Upper lobe of left lung (tissue), 6 donors: Measurements from ENCODE around the gene COL23A1. TPM values are rescaled to one million over a fixed set of nuclear protein-coding genes. Genes with fewer than 3 reads are reported as not detected.
"Not testable (repeated sequence)": the region's sequence is repeated elsewhere in the genome, so short reads cannot be mapped to it uniquely, and the experiment has no call there.

Experiments used
- ATAC-seq, 2 donors: fragments of 200-7000 bp; cut with Tn5 transposase; one replicate each; pipeline ENCODE4 v1.9.1; 2022; ENCODE audit warnings: mild to moderate bottlenecking in 2 of 2, moderate library complexity in 2 of 2; ENCODE audit not compliant: low FRiP score in 2 of 2
- DNase-seq, 2 donors: peaks; one replicate each; pipeline ENCODE4 v3.0.0-alpha.2; 2019 to 2020
- H3K27ac ChIP-seq, 4 donors: fragments of 200-600 bp; sonication (generic); one replicate each; pipeline ENCODE4 v1.5.1; 2016 to 2019
- H3K27me3 ChIP-seq, 4 donors: fragments of 200-600 bp; sonication (generic); one replicate each; pipeline ENCODE4 v1.5.1; 2017 to 2019
- H3K36me3 ChIP-seq, 4 donors: fragments of 200-600 bp; sonication (generic); one replicate each; pipeline ENCODE4 v1.5.1; 2016 to 2019
- H3K4me1 ChIP-seq, 4 donors: fragments of 200-600 bp; sonication (generic); one replicate each; pipeline ENCODE4 v1.5.1; 2018 to 2019
- H3K4me3 ChIP-seq, 4 donors: fragments of 200-600 bp; sonication (generic); one replicate each; pipeline ENCODE4 v1.5.1; 2017 to 2019; ENCODE audit warnings: mild to moderate bottlenecking in 2 of 4, moderate library complexity in 1 of 4
- H3K9me3 ChIP-seq, 4 donors: fragments of 200-600 bp; sonication (generic); one replicate each; pipeline ENCODE4 v1.5.1; 2018 to 2019
- EP300 ChIP-seq, 4 donors: sonication (generic); formaldehyde crosslinking; IDR thresholded peaks; one replicate each; pipeline ENCODE4 v1.5.1; 2017; ENCODE audit warnings: antibody characterized with exemption in 4 of 4, control low read depth in 2 of 4
- POLR2A ChIP-seq, 4 donors: fragments of 450-650 bp; IDR thresholded peaks; one replicate each; pipeline ENCODE4 v1.5.1; 2016 to 2017; ENCODE audit warnings: antibody characterized with exemption in 4 of 4, mild to moderate bottlenecking in 2 of 4
- POLR2AphosphoS5 ChIP-seq, 2 donors: sonication (generic); formaldehyde crosslinking; IDR thresholded peaks; one replicate each; pipeline ENCODE4 v1.5.1; 2017; ENCODE audit warnings: antibody characterized with exemption in 2 of 2
- WGBS, 2 donors: methylation state at CpG; one replicate each; pipeline ENCODE4 v1.1.5; 2017 to 2018; 5-methylcytosine and 5-hydroxymethylcytosine counted together
- total RNA-seq, 6 donors: library from RNA; depleted of rRNA in 4 of 6; stranded (reverse); fragments of >200 nt in 4 of 6; gene quantifications; one replicate each; pipeline versions ENCODE4 v1.1.0 to v1.2.1, GENCODE V29; 2016 to 2021
- TF ChIP-seq, protein P1 (sequence below), 6 experiments: fragments of 450-650 bp in 4 of 6; fragments of 200-600 bp in 2 of 6; sonication (generic) in 2 of 6; IDR thresholded peaks; one replicate each; pipeline ENCODE4 v1.5.1; 2016 to 2019; ENCODE audit warnings: antibody characterized with exemption in 6 of 6
- donor health status: DM: no; HTN: no; CAD: no; lungs with moderate emphysema.
- donor health status: DM: no; HTN: yes; CAD: no; lungs with severe emphysema.

Gene COL23A1
- total RNA-seq, 6 donors from 2014 or later: 0.61 to 3.1 (median 1.5) TPM

DNA sequence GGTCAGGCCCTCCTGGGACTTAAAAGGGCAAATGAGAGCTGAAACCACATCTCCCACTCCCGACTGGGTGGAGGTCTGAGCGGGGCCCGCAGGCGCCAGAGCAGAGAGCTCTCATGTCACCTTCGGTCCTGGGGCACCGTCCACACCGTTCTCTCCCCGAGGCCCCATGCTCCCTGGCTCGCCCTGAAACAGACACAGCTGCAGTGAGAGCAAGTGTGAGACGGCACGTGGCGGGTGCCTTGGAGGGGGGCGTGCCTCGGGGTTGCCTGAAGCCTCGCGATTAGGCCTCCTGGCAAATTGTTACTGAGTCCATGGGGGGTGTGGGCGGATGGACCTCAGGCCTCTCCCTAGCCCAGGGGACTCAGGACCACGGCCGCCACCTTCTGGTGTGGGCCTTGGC is 333.4 kb downstream of the COL23A1 start:
- no peaks in the 10 kb centered on the region for H3K9me3 ChIP-seq
- DNase-seq (peak in 1 of 2 donors; percentile 73), ATAC-seq (no peak)
- no peak overlapping the region for H3K27ac ChIP-seq
- no peak overlapping the region for H3K4me3 ChIP-seq
- no peaks in the 10 kb centered on the region for H3K36me3 ChIP-seq
- H3K4me1 ChIP-seq: no peaks in the 10 kb centered on the region
- TF ChIP-seq EP300 (IDR thresholded peaks at IDR 0.05): no peak
- no peak for TF ChIP-seq POLR2AphosphoS5 (IDR thresholded peaks at IDR 0.05)
- TF ChIP-seq POLR2A (IDR thresholded peaks at IDR 0.05): no peak
- TF ChIP-seq, protein P1, sequence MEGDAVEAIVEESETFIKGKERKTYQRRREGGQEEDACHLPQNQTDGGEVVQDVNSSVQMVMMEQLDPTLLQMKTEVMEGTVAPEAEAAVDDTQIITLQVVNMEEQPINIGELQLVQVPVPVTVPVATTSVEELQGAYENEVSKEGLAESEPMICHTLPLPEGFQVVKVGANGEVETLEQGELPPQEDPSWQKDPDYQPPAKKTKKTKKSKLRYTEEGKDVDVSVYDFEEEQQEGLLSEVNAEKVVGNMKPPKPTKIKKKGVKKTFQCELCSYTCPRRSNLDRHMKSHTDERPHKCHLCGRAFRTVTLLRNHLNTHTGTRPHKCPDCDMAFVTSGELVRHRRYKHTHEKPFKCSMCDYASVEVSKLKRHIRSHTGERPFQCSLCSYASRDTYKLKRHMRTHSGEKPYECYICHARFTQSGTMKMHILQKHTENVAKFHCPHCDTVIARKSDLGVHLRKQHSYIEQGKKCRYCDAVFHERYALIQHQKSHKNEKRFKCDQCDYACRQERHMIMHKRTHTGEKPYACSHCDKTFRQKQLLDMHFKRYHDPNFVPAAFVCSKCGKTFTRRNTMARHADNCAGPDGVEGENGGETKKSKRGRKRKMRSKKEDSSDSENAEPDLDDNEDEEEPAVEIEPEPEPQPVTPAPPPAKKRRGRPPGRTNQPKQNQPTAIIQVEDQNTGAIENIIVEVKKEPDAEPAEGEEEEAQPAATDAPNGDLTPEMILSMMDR (IDR thresholded peaks at IDR 0.05): no peak
- WGBS, 2 donors: 75 to 84% methylated on average over 14 to 18 of the region's 19 CpGs
- no peaks in the 10 kb centered on the region for H3K27me3 ChIP-seq

DNA sequence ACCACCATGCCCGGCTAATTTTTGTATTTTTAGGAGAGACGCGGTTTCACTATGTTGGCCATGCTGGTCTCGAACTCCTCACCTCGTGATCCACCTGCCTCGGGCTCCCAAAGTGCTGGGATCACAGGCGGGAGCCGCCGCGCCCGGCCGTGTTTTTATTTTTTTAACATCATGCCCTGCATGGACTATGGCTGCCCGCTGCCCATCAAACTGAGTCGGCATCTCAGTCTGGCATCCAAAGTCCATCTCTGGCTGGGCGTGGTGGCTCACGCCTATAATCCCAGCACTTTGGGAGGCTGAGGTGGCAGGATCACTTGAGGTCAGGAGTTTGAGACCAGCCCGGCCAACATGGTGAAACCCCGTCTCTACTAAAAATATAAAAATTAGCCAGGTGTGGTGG is 336.6 kb downstream of the COL23A1 start:
- not testable (repeated sequence) for H3K36me3 ChIP-seq, H3K9me3 ChIP-seq, H3K4me3 ChIP-seq, H3K27ac ChIP-seq, DNase-seq, H3K4me1 ChIP-seq, ATAC-seq, H3K27me3 ChIP-seq
- 90 to 93% methylated on average over 17 to 18 of the region's 18 CpGs for WGBS, 2 donors

DNA sequence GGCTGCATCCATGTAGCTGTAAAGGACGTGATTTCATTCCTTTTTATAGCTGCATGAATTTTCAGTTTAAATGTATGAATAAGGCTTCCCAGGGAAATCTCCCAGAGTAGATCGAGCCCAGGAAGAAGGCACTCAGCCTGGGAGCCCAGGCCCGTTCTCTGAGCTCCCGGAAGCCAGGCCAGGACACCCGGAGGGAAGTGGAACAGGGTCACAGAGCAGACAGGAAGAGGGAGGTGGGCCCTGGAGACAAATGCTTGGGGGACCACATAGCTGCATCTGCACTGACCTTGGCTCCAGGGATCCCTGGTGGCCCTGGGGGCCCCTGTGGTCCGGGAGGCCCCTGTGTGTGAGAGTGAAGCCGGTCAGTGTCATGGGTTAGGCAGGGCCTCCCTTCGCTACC is 337.9 kb downstream of the COL23A1 start:
- Histone ChIP-seq H3K4me3 (no peak overlapping the region), H3K4me1 (peaks cover 0 to 4% (median 0%) of the 10 kb centered on the region in 4 donors), H3K27me3 (no peaks in the 10 kb centered on the region), H3K9me3 (no peaks in the 10 kb centered on the region), H3K27ac (no peak overlapping the region), H3K36me3 (no peaks in the 10 kb centered on the region)
- no peak for TF ChIP-seq POLR2A (IDR thresholded peaks at IDR 0.05)
- TF ChIP-seq EP300 (IDR thresholded peaks at IDR 0.05): no peak
- TF ChIP-seq POLR2AphosphoS5 (IDR thresholded peaks at IDR 0.05): no peak
- TF ChIP-seq, protein P1 (IDR thresholded peaks at IDR 0.05): no peak
- WGBS, 2 donors: 78 to 81% methylated on average over 2 to 8 of the region's 8 CpGs
- no peak for ATAC-seq
- no peak for DNase-seq

DNA sequence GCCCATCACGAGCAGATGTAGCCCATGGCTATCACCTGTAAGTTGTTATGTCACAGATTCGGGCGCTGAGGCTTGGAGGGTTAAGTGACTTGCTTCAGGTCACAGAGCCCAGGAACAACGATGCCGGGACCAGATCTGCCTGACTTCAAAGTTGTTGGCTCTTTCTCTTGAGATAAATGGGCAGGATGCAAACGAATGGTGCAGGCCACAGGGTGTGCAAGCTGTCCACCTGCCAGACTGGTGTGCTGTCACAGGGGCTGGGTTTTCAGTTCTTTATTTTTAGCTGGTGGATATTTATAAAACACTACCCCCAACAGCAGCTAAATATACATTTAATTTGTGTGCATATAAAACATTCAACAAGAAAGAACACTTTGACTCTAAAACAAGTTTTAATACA is 339.9 kb downstream of the COL23A1 start:
- Histone ChIP-seq H3K27ac (no peak overlapping the region), H3K27me3 (no peaks in the 10 kb centered on the region), H3K36me3 (no peaks in the 10 kb centered on the region), H3K9me3 (no peaks in the 10 kb centered on the region), H3K4me1 (peaks cover 0 to 4% (median 0%) of the 10 kb centered on the region in 4 donors), H3K4me3 (no peak overlapping the region)
- ATAC-seq (no peak), DNase-seq (no peak)
- TF ChIP-seq, protein P1 (IDR thresholded peaks at IDR 0.05): no peak
- no peak for TF ChIP-seq POLR2A (IDR thresholded peaks at IDR 0.05)
- no peak for TF ChIP-seq POLR2AphosphoS5 (IDR thresholded peaks at IDR 0.05)
- TF ChIP-seq EP300 (IDR thresholded peaks at IDR 0.05): no peak
- WGBS, 2 donors: 78 to 80% methylated on average over 6 of the region's 6 CpGs

DNA sequence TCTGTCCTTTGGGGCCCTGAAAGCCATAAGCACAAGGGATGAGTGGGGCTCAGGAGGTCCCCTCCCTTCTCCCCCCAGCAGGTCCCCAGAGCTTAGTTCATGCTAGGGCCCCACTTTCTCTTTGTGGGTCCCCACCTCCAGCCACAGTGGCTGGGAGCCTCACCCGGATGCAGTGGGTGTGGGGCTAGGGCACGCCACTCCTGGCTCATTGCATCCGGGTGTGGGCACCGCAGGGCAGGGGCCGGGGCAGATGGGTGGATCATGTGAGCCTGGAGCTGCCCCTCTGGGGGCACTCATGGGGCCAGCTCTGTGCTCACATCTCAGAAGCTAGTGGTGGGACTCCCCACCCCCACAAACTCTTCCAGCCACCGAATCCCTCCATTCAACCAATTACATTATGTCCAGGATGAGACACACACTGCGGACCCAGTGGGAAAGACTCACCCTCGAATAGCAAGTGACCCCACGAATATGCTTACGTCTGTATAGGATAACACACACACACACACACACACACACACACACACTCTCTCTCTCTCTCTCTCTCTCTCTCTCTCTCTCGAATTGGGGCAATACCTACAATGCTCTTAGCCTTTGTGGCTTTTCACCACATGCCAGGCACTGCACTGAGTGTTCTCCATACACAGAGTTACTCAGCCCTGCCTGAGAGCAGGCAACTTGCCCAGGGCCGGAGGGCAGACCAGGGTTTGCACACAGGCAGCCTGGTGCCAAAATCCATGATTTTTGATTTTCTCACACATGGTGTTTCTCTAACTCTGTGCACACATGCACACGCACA is 340.8 kb downstream of the COL23A1 start:
- H3K4me1 ChIP-seq: peaks cover 0 to 4% (median 0%) of the 10 kb centered on the region in 4 donors
- whole genome bisulfite sequencing, 2 donors: 66 to 78% methylated on average over 7 to 11 of the region's 13 CpGs
- ATAC-seq (peak in 1 of 2 donors; percentile 31), DNase-seq (peak in 1 of 2 donors; percentile 57)
- no peak for TF ChIP-seq EP300 (IDR thresholded peaks at IDR 0.05)
- TF ChIP-seq, protein P1 (IDR thresholded peaks at IDR 0.05): no peak
- no peak for TF ChIP-seq POLR2A (IDR thresholded peaks at IDR 0.05)
- no peak for TF ChIP-seq POLR2AphosphoS5 (IDR thresholded peaks at IDR 0.05)
- H3K36me3 ChIP-seq: no peaks in the 10 kb centered on the region
- no peaks in the 10 kb centered on the region for H3K9me3 ChIP-seq
- no peak overlapping the region for H3K4me3 ChIP-seq
- H3K27me3 ChIP-seq: no peaks in the 10 kb centered on the region
- no peak overlapping the region for H3K27ac ChIP-seq
